Kidney glomerular epithelial cell (primary cell): ENCODE results near the gene C2CD4D.
"Not testable (repeated sequence)": the region's sequence is repeated elsewhere in the genome, so short reads cannot be mapped to it uniquely, and the experiment has no call there.

Source experiments
- DNase-seq: peaks from one replicate; lab custom pipeline; 2025; lab: John Stamatoyannopoulos, UW

C2CD4D gene

DNA sequence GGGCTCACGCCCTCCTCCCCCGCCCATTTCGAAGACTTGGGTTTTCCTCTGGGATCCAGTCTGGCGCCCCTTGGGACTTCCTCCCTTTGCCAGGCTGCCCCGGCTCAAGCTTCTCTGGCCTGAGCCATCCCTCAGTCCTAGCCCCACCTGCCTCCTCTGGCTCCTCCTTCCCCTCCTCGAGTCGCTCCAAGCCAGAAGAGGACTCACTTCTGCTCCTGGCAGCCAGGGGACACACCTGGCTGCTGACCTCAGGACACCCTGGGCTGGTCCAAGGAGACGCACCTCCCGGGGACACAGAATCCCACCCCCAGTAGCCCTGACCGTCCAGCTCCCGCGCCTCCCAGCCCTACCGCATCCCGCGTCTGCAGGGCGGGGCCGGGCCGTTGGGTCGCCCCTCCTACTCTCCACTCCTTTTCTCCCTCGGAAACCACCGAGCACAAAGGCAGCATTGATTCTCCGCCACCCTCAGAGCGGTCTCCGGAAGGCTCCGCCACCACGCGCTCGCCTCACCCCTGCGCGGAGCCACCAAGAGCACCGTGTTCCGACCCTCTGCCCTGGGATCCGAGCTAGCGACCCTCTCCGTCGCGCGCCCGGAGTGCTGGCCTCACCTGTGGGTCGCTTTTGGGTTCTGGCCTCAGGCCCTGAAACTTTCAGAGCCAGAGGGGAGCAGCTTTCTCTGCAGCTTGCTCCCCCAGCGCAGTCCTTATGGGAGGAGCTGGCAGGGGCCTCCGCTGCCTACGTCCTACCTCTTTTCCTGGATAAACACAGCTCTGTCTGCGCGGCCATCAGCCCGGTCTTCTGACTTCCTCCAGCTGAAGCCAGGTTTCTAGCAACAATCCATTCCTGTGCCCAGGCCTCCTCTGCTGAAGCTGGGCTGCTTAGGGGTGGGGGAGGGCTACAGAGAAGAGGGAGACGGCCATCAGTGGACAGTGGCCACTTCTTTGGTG lies at the start of gene C2CD4D:
Gene C2CD4D, minus strand, starts transcription at position 364 of the 947 bp plus-strand sequence. CDS start 831 bp downstream, outside the sequence.
- no peak for DNase-seq

DNA sequence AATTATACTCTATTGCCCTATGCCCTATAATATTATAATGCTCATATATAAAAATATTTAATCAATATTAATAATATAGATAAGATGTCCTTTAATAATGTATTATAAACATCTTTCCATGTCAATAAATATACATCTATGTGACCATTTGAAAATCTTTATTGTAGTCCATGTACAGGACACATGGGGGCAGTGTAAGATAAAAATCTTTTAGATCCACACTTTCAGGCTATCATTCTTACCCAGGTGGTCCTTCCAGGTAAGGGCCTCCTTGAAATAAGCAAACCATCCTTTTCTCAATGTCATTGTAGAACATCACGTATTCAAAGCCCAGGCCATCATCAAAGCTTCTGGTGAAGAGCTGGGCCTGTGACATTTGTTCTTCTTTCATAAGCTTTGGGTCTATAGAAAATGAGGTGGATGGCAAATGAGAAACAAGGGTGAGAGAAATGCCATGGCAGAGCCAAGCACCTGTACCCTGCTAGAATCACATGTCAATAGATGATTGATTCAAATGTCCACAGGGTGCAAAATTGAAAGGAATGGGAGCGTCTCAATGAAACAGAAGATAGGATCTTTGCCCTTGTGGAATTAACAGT lies 49.5 kb upstream of the C2CD4D start:
- no peak for DNase-seq

- DNase-seq, result no peak
These were observed 47.4 kb upstream of the C2CD4D start for GRCh38 chr1:151887028-151887427.

GRCh38 chr1:151885479-151885878 lies 45.9 kb upstream of the C2CD4D start:
- no peak for DNase-seq

DNA sequence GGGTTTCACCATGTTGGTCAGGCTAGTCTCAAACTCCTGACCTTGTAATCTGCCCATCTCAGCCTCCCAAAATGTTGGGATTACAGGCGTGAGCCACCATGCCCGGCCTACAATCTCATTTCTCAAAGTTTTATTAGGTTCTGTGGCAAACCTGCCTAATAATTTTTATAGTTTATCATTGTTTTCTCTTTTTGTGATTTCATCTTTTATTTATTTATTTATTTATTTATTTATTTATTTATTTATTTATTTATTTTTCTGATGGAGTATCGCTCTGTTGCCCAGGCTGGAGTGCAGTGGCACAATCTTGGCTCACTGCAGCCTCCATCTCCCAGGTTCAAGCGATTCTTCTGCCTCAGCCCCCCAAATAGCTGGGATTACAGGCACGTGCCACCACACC lies 45.3 kb upstream of the C2CD4D start:
- DNase-seq, result not testable (repeated sequence)

GRCh38 chr1:151884445-151884844 lies 44.8 kb upstream of the C2CD4D start:
- DNase-seq, result not testable (repeated sequence)

GRCh38 chr1:151883898-151884297 lies 44.3 kb upstream of the C2CD4D start:
- DNase-seq, result not testable (repeated sequence)

DNA sequence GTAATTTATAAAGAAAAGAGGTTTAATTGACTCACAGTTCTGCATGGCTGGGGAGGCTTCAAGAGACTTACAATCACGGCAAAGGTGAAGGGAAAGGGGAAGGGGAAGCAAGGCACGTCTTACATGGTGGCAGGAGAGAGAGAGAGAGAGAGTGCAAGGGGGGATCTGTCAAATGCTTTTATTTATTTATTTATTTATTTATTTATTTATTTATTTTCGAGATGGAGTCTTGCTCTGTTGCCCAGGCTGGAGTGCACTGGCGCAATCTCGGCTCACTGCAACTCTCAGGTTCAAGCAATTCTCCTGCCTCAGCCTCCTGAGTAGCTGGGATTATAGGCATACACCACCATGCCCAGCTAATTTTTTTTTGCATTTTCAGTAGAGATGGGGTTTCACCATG lies 43.3 kb upstream of the C2CD4D start:
- DNase-seq, result not testable (repeated sequence)

GRCh38 chr1:151882466-151882865 lies 42.8 kb upstream of the C2CD4D start:
- DNase-seq, result no peak

- no peak for DNase-seq
These were observed 41.9 kb upstream of the C2CD4D start for GRCh38 chr1:151881479-151881878.

GRCh38 chr1:151875419-151876097 lies 35.9 kb upstream of the C2CD4D start:
- DNase-seq, result no peak

GRCh38 chr1:151872776-151873175 lies 33.2 kb upstream of the C2CD4D start:
- not testable (repeated sequence) for DNase-seq

DNA sequence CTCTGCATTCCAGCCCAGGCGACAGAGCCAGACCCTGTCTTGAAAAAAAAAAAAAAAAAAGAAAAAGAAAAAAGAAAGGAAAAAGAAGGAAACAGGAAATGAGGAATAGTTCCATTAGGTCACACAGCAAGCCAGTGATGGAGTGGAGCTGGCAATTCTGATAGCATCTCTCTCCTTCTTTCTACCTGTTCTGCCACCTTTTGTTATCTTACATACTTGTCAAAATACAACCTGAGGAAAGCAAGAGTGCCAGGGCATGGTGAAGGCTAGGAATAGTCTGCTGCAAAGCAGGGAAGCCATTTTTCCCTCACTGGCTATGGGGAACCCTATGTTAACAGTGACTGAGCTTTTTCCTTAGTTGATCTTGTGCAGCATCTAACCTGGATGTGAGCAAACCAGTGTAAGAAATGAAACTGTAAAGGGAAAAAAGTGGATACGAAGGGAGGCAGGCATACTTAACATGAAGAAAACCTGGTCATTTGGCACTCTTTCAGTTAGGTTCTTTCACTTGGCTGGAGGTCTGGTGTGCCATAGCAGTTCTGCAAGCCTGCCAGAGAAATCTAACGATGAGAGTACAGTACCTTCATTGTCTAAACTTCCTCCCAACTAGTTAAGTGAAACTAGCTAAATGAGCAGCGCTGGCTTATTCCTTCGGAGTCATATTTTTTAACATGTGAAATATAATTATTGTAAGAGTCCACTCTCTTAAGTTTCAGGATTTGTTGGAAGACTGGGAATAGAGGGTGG lies 31.8 kb upstream of the C2CD4D start:
- DNase-seq, result no peak

DNA sequence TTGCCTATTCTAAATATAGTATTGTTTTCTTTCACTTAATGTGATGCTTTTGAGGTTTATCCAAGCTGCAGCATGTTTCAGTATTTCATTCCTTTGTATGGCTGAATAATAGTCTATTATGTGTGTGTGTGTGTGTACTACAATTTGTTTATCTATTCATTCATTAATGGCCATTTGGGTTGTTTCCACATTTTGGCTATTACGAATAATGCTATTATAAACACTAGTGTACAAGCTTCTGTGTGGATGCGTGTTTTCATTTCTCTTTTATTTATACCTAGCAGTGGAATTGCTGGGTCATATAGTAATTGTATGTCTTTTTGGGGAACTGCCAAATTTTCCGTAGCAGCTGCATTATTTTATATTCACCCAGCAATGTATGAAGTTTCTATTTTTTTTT lies 28.9 kb upstream of the C2CD4D start:
- DNase-seq, result no peak

- no peak for DNase-seq
These were observed 28.3 kb upstream of the C2CD4D start for GRCh38 chr1:151867765-151868411.

GRCh38 chr1:151867321-151867720 lies 27.7 kb upstream of the C2CD4D start:
- no peak for DNase-seq

GRCh38 chr1:151864411-151864810 lies 24.8 kb upstream of the C2CD4D start:
- DNase-seq, result no peak

DNA sequence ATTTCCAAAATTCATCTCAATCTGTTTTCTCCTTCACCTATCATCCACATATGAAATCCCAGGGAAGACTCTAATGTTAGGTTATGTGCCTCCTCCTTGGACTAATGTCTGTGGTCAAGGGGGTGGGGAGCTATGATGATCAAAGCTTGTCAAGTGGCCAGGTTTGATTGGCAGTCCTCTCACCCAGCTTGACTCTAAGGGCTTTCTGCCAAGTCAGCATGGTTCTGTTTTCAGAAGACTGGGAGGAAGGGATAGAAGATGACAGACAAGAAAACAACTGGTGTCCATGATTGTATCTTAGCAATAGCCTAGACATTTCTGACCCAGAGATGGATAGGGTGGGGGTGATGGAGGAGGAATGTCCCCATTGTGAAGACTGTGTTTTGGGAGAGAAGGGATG lies 23.0 kb upstream of the C2CD4D start:
- no peak for DNase-seq

DNA sequence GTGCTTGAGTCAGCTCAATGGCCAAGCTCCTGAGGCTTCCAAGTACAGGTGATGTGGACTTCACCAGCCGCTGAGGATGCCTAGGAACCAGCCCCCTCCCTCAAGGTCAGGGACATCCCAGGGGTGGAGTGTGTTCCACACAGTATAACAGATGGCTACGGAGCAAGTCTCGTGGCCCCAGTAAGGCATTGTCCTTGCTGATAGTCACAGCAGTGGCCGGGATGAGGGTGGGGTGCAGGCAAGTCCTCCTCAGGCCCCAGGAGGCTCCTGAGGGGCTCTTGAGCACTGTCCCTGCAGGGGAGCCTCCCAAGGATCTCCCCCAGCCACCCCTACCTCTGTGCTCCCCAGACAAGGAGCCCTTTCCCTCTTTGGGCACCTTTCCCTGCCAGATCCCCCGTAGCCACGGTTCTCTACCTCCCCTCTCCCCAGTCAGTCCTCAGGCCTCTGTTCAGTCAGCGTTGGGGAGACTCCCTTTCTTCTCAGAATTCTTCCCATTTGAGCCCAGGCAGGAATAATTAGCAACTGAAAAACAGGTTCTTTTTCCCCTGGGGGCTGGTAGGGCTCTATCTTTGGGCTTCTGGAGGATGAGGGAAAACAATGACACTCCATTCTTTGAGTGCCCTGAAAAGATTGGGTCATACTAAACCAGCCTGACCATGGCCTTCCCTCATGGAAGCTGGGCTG lies 21.0 kb upstream of the C2CD4D start:
- no peak for DNase-seq

- no peak for DNase-seq
These were observed 20.3 kb upstream of the C2CD4D start for GRCh38 chr1:151859891-151860293.
